Stomach (tissue), 4 donors: ENCODE data around the gene TENM3.

Source experiments
- EP300 ChIP-seq: sonication (generic); formaldehyde crosslinking; IDR thresholded peaks from one replicate; pipeline ENCODE4 v1.6.1; 2017; ENCODE audit warnings: antibody characterized with exemption
- POLR2A ChIP-seq, 4 donors: fragments of 450-650 bp; IDR thresholded peaks; one replicate each; pipeline ENCODE4 v1.6.1; 2016; ENCODE audit warnings: antibody characterized with exemption in 4 of 4, control low read depth in 2 of 4, mild to moderate bottlenecking in 1 of 4, moderate library complexity in 1 of 4
- POLR2AphosphoS5 ChIP-seq, 3 donors: sonication (generic); formaldehyde crosslinking; IDR thresholded peaks; one replicate each; pipeline ENCODE4 v1.6.1; 2016; ENCODE audit warnings: antibody characterized with exemption in 3 of 3
- TF ChIP-seq, protein P1 (sequence below), 7 experiments: fragments of 450-650 bp in 4 of 7; fragments of 200-600 bp in 3 of 7; sonication (generic) in 3 of 7; IDR thresholded peaks; one replicate each; pipeline ENCODE4 v1.5.1; 2016 to 2019; ENCODE audit warnings: antibody characterized with exemption in 7 of 7, control low read depth in 2 of 7, mild to moderate bottlenecking in 1 of 7

DNA sequence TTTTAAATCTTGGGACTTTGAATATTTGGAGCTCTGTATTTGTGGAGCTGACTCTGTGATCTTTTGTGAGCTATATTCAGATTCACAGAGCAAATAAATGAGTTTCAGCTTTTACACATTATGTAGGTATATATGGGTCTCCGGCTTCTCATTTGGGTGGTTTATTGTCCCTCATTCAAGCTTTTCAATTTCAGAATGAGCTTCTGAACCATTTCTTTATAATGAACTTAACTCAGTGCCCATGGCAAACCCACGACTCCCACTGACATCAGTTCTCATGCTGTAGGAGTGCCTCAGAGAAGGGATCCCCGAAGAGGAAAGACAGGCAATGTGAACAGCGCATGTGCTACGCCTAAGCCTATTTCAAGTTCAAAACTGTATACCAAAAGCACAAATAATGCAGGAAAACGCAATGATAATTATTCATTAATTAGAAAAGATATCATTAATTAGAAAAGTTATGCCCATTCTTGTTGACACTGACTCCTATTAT lies 517.4 kb downstream of the TENM3 start:
- TF ChIP-seq, protein P1, sequence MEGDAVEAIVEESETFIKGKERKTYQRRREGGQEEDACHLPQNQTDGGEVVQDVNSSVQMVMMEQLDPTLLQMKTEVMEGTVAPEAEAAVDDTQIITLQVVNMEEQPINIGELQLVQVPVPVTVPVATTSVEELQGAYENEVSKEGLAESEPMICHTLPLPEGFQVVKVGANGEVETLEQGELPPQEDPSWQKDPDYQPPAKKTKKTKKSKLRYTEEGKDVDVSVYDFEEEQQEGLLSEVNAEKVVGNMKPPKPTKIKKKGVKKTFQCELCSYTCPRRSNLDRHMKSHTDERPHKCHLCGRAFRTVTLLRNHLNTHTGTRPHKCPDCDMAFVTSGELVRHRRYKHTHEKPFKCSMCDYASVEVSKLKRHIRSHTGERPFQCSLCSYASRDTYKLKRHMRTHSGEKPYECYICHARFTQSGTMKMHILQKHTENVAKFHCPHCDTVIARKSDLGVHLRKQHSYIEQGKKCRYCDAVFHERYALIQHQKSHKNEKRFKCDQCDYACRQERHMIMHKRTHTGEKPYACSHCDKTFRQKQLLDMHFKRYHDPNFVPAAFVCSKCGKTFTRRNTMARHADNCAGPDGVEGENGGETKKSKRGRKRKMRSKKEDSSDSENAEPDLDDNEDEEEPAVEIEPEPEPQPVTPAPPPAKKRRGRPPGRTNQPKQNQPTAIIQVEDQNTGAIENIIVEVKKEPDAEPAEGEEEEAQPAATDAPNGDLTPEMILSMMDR (IDR thresholded peaks at IDR 0.05) = no peak
- TF ChIP-seq EP300 (no peak), POLR2AphosphoS5 (IDR thresholded peaks at IDR 0.05) (no peak), POLR2A (IDR thresholded peaks at IDR 0.05) (no peak)
